ENCODE data around the gene BGN. TPM values are rescaled to one million over a fixed set of nuclear protein-coding genes. Genes with fewer than 3 reads are reported as not detected.

Gene BGN
- total RNA-seq, 1 experiment from 2014 or later, result 1.2 TPM

- peaks cover 42% of the 10 kb centered on the region for H3K9me3 ChIP-seq (ENCODE audit: control insufficient read depth, low read depth, low read length)
- WGBS (ENCODE audit: extremely low coverage, insufficient read length, low lambda C conversion rate), result no CpG with 5 or more reads among the region's 9 CpGs
- no peaks in the 10 kb centered on the region for H3K4me1 ChIP-seq (ENCODE audit: insufficient read depth, low read length)
- H2AFZ ChIP-seq (ENCODE audit: low read length), result no peak overlapping the region
- no peak overlapping the region for H3K4ac ChIP-seq (ENCODE audit: low read depth, low read length)
- Mint-ChIP-seq H3K27ac (no peak overlapping the region), H3K27me3 (ENCODE audit: low read depth) (no peaks in the 10 kb centered on the region), H3K4me3 (no peak overlapping the region), H3K4me1 (no peaks in the 10 kb centered on the region), H3K9me3 (peaks cover 72 to 84% of the 10 kb centered on the region in 2 experiments), H3K36me3 (ENCODE audit: insufficient read depth in 1 of 3, low read depth in 3 of 3) (peaks cover 27 to 61% (median 39%) of the 10 kb centered on the region in 3 experiments)
- no peak overlapping the region for H2AK5ac ChIP-seq (ENCODE audit: insufficient read length, low read length)
- H3K56ac ChIP-seq (ENCODE audit: insufficient read length, low read depth, low read length), result no peak overlapping the region
- TF ChIP-seq CTCF (conservative IDR thresholded peaks at IDR 0.05), result no peak
- no peak overlapping the region for H2BK15ac ChIP-seq (ENCODE audit: low read depth, low read length)
- no peak overlapping the region for H3T11ph ChIP-seq (ENCODE audit: low read length)
- no peak overlapping the region for H3K4me2 ChIP-seq (ENCODE audit: insufficient read depth, insufficient read length, low read length)
- H4K91ac ChIP-seq (ENCODE audit: insufficient read length, low read depth, low read length), result no peak overlapping the region
- no peak overlapping the region for H3K23ac ChIP-seq (ENCODE audit: insufficient read length, low read depth, low read length)
- no peaks in the 10 kb centered on the region for H3K79me2 ChIP-seq (ENCODE audit: insufficient read depth, low read length)
- no peaks in the 10 kb centered on the region for H3K27me3 ChIP-seq (ENCODE audit: insufficient read depth, low read length)
- no peak overlapping the region for H2BK20ac ChIP-seq (ENCODE audit: low read depth, low read length, poor library complexity, severe bottlenecking)
- no peak overlapping the region for H3K18ac ChIP-seq (ENCODE audit: insufficient read length, low read depth, low read length)
- H3K27ac ChIP-seq (ENCODE audit: insufficient read length, low read depth, low read length), result no peak overlapping the region
- no peak overlapping the region for H2BK12ac ChIP-seq (ENCODE audit: insufficient read length, low read depth, low read length)
- no peak overlapping the region for H4K8ac ChIP-seq (replicated peaks; ENCODE audit: insufficient read length, low read depth, low read length)
- no peaks in the 10 kb centered on the region for H3K79me1 ChIP-seq (ENCODE audit: insufficient read depth, low read depth, low read length, poor library complexity, severe bottlenecking)
- H4K20me1 ChIP-seq (ENCODE audit: control insufficient read depth, insufficient read depth, insufficient read length), result no peaks in the 10 kb centered on the region
- no peak overlapping the region for H2BK120ac ChIP-seq (ENCODE audit: low read depth, low read length, poor library complexity, severe bottlenecking)
- no peak overlapping the region for H3K9ac ChIP-seq (ENCODE audit: extremely low read depth, insufficient read length, low read length)
- H2BK5ac ChIP-seq (ENCODE audit: insufficient read length, low read length), result no peak overlapping the region
- no peaks in the 10 kb centered on the region for H3K23me2 ChIP-seq (ENCODE audit: insufficient read length, low read depth, low read length, poor library complexity, severe bottlenecking)
- H3K14ac ChIP-seq (ENCODE audit: insufficient read depth, low read length), result no peak overlapping the region
- H4K5ac ChIP-seq (ENCODE audit: insufficient read length, low read depth, low read length), result no peak overlapping the region
- no peak for DNase-seq
Observed at GRCh38 chrX:153456704-153457103, 38.1 kb upstream of the BGN start.
